Measurements from ENCODE around the gene FKBP3.

- TF ChIP-seq, protein P1, sequence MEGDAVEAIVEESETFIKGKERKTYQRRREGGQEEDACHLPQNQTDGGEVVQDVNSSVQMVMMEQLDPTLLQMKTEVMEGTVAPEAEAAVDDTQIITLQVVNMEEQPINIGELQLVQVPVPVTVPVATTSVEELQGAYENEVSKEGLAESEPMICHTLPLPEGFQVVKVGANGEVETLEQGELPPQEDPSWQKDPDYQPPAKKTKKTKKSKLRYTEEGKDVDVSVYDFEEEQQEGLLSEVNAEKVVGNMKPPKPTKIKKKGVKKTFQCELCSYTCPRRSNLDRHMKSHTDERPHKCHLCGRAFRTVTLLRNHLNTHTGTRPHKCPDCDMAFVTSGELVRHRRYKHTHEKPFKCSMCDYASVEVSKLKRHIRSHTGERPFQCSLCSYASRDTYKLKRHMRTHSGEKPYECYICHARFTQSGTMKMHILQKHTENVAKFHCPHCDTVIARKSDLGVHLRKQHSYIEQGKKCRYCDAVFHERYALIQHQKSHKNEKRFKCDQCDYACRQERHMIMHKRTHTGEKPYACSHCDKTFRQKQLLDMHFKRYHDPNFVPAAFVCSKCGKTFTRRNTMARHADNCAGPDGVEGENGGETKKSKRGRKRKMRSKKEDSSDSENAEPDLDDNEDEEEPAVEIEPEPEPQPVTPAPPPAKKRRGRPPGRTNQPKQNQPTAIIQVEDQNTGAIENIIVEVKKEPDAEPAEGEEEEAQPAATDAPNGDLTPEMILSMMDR (IDR thresholded peaks at IDR 0.05 in 8 of 11, conservative IDR thresholded peaks at IDR 0.05 in 3 of 11), result no peak
- no peak for TF ChIP-seq POLR2A (IDR thresholded peaks at IDR 0.05)
Observed at GRCh38 chr14:45140661-45141187, 6.4 kb upstream of the FKBP3 start.

All from spleen (tissue), 7 donors.